ENCODE results near the gene PRMT1.

- TF ChIP-seq CTCF (IDR thresholded peaks at IDR 0.05) (no peak), POLR2A (IDR thresholded peaks at IDR 0.05) (no peak)
These were observed 24.3 kb downstream of the PRMT1 start for GRCh38 chr19:49701271-49701786.

Measured in uterus (tissue), 2 donors.